Omental fat pad (tissue), 4 donors: ENCODE results near the gene SVBP. TPM values are rescaled to one million over a fixed set of nuclear protein-coding genes. Genes with fewer than 3 reads are reported as not detected.

Source experiments
- ATAC-seq: fragments of 150-250 bp; one replicate; pipeline ENCODE4 v1.9.1; 2016; ENCODE audit warnings: mild to moderate bottlenecking, moderate library complexity; ENCODE audit not compliant: low FRiP score
- DNase-seq: peaks from one replicate; pipeline ENCODE4 v3.0.0-alpha.2; 2019; ENCODE audit warnings: low spot score
- CTCF ChIP-seq, 3 donors: fragments of 450-650 bp; IDR thresholded peaks; one replicate each; pipeline ENCODE4 v1.5.1; 2016 to 2017; ENCODE audit warnings: antibody characterized with exemption in 3 of 3, mild to moderate bottlenecking in 3 of 3, moderate library complexity in 2 of 3
- total RNA-seq, 4 donors: library from RNA; depleted of rRNA; stranded (reverse); fragments of >200 nt; gene quantifications; one replicate each; pipeline ENCODE4 v1.1.0, GENCODE V29; 2016

Gene SVBP
- total RNA-seq, 4 donors from 2014 or later, result 12.1 to 40.7 (median 22.5) TPM

GRCh38 chr1:42784946-42785693 lies 32.1 kb downstream of the SVBP start, which contains the start of gene TMEM269:
Gene TMEM269, plus strand, starts transcription at chr1:42784991. Its CDS starts 4,903 bp downstream, at chr1:42789894.
- no peak for TF ChIP-seq CTCF (IDR thresholded peaks at IDR 0.05)
- ATAC-seq, result no peak
- DNase-seq, result no peak

GRCh38 chr1:42784547-42784945 lies 32.7 kb downstream of the SVBP start:
- no peak for ATAC-seq
- no peak for DNase-seq
- no peak for TF ChIP-seq CTCF (IDR thresholded peaks at IDR 0.05)

GRCh38 chr1:42783092-42783491 lies 34.1 kb downstream of the SVBP start:
- no peak for ATAC-seq
- no peak for TF ChIP-seq CTCF (IDR thresholded peaks at IDR 0.05)

GRCh38 chr1:42780176-42780575 lies 37.0 kb downstream of the SVBP start:
- DNase-seq, result no peak
- ATAC-seq, result no peak
- no peak for TF ChIP-seq CTCF (IDR thresholded peaks at IDR 0.05)

More at GRCh38 chr1:42783092-42783491, 34.1 kb downstream of the SVBP start:
- DNase-seq, result no peak

- no peak for TF ChIP-seq CTCF (IDR thresholded peaks at IDR 0.05)
Observed at GRCh38 chr1:42779725-42780124, 37.5 kb downstream of the SVBP start.

GRCh38 chr1:42777852-42778251 lies 39.3 kb downstream of the SVBP start:
- no peak for DNase-seq
- TF ChIP-seq CTCF (IDR thresholded peaks at IDR 0.05), result no peak
- ATAC-seq, result no peak

More at GRCh38 chr1:42779725-42780124, 37.5 kb downstream of the SVBP start:
- ATAC-seq (no peak), DNase-seq (no peak)

- TF ChIP-seq CTCF (IDR thresholded peaks at IDR 0.05), result no peak
- DNase-seq (no peak), ATAC-seq (no peak)
Observed at GRCh38 chr1:42776502-42776901, 40.7 kb downstream of the SVBP start.
